ENCODE data around the gene OSM. TPM values are rescaled to one million over a fixed set of nuclear protein-coding genes. Genes with fewer than 3 reads are reported as not detected.

OSM gene
- total RNA-seq, 1 experiment from 2014 or later = not detected

DNA sequence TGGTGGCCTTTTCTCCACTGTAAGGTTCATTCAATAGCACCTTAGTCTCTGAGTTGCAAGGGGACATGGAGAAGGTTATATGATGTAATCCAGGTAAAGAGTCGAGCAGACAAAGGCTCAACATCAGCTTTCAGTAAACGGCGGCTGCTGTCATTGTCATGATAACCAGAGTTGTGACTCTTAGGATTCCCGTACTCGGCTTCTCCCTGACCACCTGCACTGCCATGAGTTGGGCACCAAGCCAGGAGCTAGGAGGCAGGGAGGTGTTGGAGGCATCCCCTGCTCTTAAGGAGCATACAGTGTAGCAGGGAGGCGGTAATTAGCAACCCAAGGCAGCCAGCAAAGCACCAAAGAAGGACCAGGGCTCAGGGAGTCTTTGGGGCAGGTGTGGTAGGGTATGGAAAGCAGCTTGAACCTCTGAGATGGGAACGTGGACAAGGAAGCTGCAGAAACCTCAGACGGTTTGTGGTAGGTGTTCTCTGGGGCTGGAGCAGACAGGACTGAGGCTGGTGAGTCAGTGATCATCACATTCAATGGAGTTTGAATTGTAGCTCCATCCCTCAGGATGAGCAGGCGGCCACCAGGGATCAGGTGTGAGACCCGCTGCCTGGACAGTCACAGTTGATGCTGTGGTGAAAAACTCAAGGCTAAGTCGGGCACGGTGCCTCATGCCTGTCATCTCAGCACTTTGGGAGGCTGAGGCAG, 51.8 kb downstream of the OSM start:
- no peak for DNase-seq
- no peak for TF ChIP-seq CTCF (IDR thresholded peaks at IDR 0.05; ENCODE audit: unreplicated experiment)
- Mint-ChIP-seq H3K9me3 (ENCODE audit: low read depth, unreplicated experiment) (no peaks in the 10 kb centered on the region), H3K4me1 (ENCODE audit: low read depth, unreplicated experiment) (peaks cover 66% of the 10 kb centered on the region), H3K36me3 (ENCODE audit: insufficient read depth, unreplicated experiment) (peaks cover 31% of the 10 kb centered on the region), H3K27me3 (ENCODE audit: unreplicated experiment) (no peaks in the 10 kb centered on the region), H3K4me3 (ENCODE audit: low read depth, unreplicated experiment) (no peak overlapping the region), H3K27ac (ENCODE audit: unreplicated experiment) (peak overlapping the region; percentile 83)
- CTCF ChIA-PET = interaction anchor here (0.5 to 3.5 kb wide), 5 partner anchors 18 to 407 kb away, joined by 3 to 24 read pairs (median 5); no protein-coding TSS in a partner anchor
- intact Hi-C loops (cut with micrococcal nuclease; ENCODE audit: unreplicated experiment) = no loop called here
- BruUV-seq (replicated peaks) = no TSS peak

DNA sequence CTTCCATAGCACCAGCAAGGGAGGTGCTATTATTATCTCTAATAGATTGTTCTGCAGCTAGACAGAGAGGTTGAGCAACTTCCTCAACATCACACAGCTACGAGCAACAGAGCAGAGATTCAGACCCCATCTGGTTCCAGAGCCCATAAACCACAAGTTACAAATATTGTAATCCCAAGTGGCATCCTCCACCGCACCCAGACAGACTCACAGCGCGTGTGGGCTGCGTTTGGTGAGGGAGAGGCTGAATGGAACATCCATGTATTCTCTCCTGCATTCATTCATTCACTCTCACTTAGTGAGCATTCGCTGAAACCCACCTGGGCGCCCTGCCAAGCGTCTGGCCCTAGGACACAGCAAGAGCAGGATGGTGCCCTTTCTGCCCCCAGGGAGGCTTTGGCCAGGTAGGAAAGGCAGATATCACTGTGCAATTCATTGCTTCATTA, 53.6 kb downstream of the OSM start:
- CTCF ChIA-PET = interaction anchor here (0.7 to 3.5 kb wide), 10 partner anchors 10 to 922 kb away, joined by 3 to 24 read pairs (median 5); no protein-coding TSS in a partner anchor
- Mint-ChIP-seq H3K4me1 (ENCODE audit: low read depth, unreplicated experiment) (peaks cover 77% of the 10 kb centered on the region), H3K27ac (ENCODE audit: unreplicated experiment) (peak overlapping the region; percentile 99)

More for the DNA sequence above, 53.6 kb downstream of the OSM start:
- Mint-ChIP-seq H3K27me3 (ENCODE audit: unreplicated experiment) (no peaks in the 10 kb centered on the region), H3K4me3 (ENCODE audit: low read depth, unreplicated experiment) (no peak overlapping the region), H3K36me3 (ENCODE audit: insufficient read depth, unreplicated experiment) (peaks cover 46% of the 10 kb centered on the region), H3K9me3 (ENCODE audit: low read depth, unreplicated experiment) (no peaks in the 10 kb centered on the region)
- DNase-seq = peak; percentile 57
- no TSS peak for BruUV-seq (replicated peaks)
- intact Hi-C loops (cut with micrococcal nuclease; ENCODE audit: unreplicated experiment) = no loop called here
- no peak for TF ChIP-seq CTCF (IDR thresholded peaks at IDR 0.05; ENCODE audit: unreplicated experiment)

Other genes starting within 250 kb of the OSM start
- not detected in 2 replicates for gene HORMAD2, start 186.4 kb downstream of the OSM start, total RNA-seq (2022)
- gene LIF, start 20.1 kb downstream of the OSM start, total RNA-seq (2022) = 202 and 260 TPM in 2 replicates
- 12.0 and 14.2 TPM in 2 replicates for gene CASTOR1, start 22.7 kb upstream of the OSM start, total RNA-seq (2022)
- 24.5 and 24.8 TPM in 2 replicates for gene TBC1D10A, start 60.1 kb upstream of the OSM start, total RNA-seq (2022)
- gene SF3A1, start 90.0 kb upstream of the OSM start, total RNA-seq (2022) = 181 and 197 TPM in 2 replicates
- 5.0 and 5.5 TPM in 2 replicates for gene CCDC157, start 90.2 kb upstream of the OSM start, total RNA-seq (2022)
- 42.5 and 48.8 TPM in 2 replicates for gene RNF215, start 120.6 kb upstream of the OSM start, total RNA-seq (2022)
- 32.1 and 39.1 TPM in 2 replicates for gene SEC14L2, start 130.2 kb upstream of the OSM start, total RNA-seq (2022)
- gene MTFP1, start 158.9 kb upstream of the OSM start, total RNA-seq (2022) = 30.5 and 33.6 TPM in 2 replicates
- not detected in 2 replicates for gene SEC14L3, start 205.2 kb upstream of the OSM start, total RNA-seq (2022)
- 0.35 and 0.98 TPM in 2 replicates for gene SEC14L4, start 238.8 kb upstream of the OSM start, total RNA-seq (2022)